Activated B cell treated with CpG ODN at 0.5 μM for 24 hours (primary cell): ENCODE measurements around the gene DYNLT4. TPM values are rescaled to one million over a fixed set of nuclear protein-coding genes. Genes with fewer than 3 reads are reported as not detected.

Experiments used
- ATAC-seq: fragments of 200-7000 bp; cut with Tn5 transposase; one replicate; pipeline ENCODE4 v1.10.0; 2021; ENCODE audit warnings: low read depth, mild to moderate bottlenecking, moderate library complexity
- CTCF ChIA-PET: fragments of 350-600 bp; sonication (Branson Sonifier 250); formaldehyde crosslinking; loops from one replicate; lab custom pipeline; 2021; ENCODE audit warnings: antibody characterized with exemption; lab: Charles Lee
- POLR2A ChIA-PET: fragments of 350-600 bp; sonication (Branson Sonifier 250); formaldehyde crosslinking; loops from one replicate; lab custom pipeline; 2021; ENCODE audit warnings: antibody characterized with exemption; lab: Charles Lee
- DNase-seq: peaks from one replicate; pipeline ENCODE4 v3.0.0; 2022
- H3K27ac Mint-ChIP-seq: one replicate; pipeline ENCODE4 v1.8.0; 2020; ENCODE audit warnings: mixed read lengths
- H3K27me3 Mint-ChIP-seq: one replicate; pipeline ENCODE4 v1.8.0; 2021; ENCODE audit warnings: mixed read lengths
- H3K36me3 Mint-ChIP-seq: one replicate; pipeline ENCODE4 v1.8.0; 2021; ENCODE audit warnings: low read depth, mixed read lengths
- H3K4me1 Mint-ChIP-seq: one replicate; pipeline ENCODE4 v1.8.0; 2021; ENCODE audit warnings: mixed read lengths
- H3K4me3 Mint-ChIP-seq: one replicate; pipeline ENCODE4 v1.8.0; 2020; ENCODE audit warnings: mild to moderate bottlenecking, mixed read lengths
- H3K9me3 Mint-ChIP-seq: one replicate; pipeline ENCODE4 v1.8.0; 2020; ENCODE audit warnings: mixed read lengths
- CTCF ChIP-seq: fragments of 200-600 bp; IDR thresholded peaks from one replicate; pipeline ENCODE4 v1.8.0; 2022; ENCODE audit warnings: antibody characterized with exemption, mild to moderate bottlenecking
- intact Hi-C: fragments of 100-400 bp; cut with micrococcal nuclease; formaldehyde crosslinking; loops from one replicate; pipeline ENCODE4 v1.15.1; 2024
- total RNA-seq: library from RNA; stranded (reverse); gene quantifications from 2 replicates; pipeline ENCODE4 v1.2.3, GENCODE V29; 2022

DYNLT4 gene
- total RNA-seq, 1 donor from 2014 or later = not detected

GRCh38 chr1:44834328-44834727, 27.2 kb upstream of the DYNLT4 start:
- peak overlapping the region; percentile 33 for H3K27ac Mint-ChIP-seq
- peaks cover 13% of the 10 kb centered on the region for H3K4me1 Mint-ChIP-seq
- no peaks in the 10 kb centered on the region for H3K9me3 Mint-ChIP-seq
- no peaks in the 10 kb centered on the region for H3K27me3 Mint-ChIP-seq
- H3K36me3 Mint-ChIP-seq = no peaks in the 10 kb centered on the region
- DNase-seq (no peak), ATAC-seq (no peak)
- ChIA-PET POLR2A (interaction anchor here (0.7 kb wide), 1 partner anchor 9 kb away, joined by 8 read pairs; no protein-coding TSS in a partner anchor), CTCF (interaction anchor here (1.4 to 2.6 kb wide), 2 partner anchors 41 to 46 kb away, joined by 3 to 7 read pairs; partner anchors contain the start of gene BEST4)
- no peak overlapping the region for H3K4me3 Mint-ChIP-seq
- intact Hi-C loops = no loop called here
- no peak for TF ChIP-seq CTCF

GRCh38 chr1:44832056-44832705, 25.0 kb upstream of the DYNLT4 start:
- ChIA-PET CTCF (no interaction called here), POLR2A (interaction anchor here (0.6 to 1.3 kb wide), 2 partner anchors 10 to 23 kb away, joined by 5 to 6 read pairs; no protein-coding TSS in a partner anchor)
- Mint-ChIP-seq H3K27ac (no peak overlapping the region), H3K4me1 (peaks cover 13% of the 10 kb centered on the region), H3K27me3 (no peaks in the 10 kb centered on the region), H3K36me3 (no peaks in the 10 kb centered on the region), H3K9me3 (no peaks in the 10 kb centered on the region), H3K4me3 (no peak overlapping the region)
- ATAC-seq (no peak), DNase-seq (no peak)
- no peak for TF ChIP-seq CTCF
- intact Hi-C loops = no loop called here

GRCh38 chr1:44831516-44831915, 24.4 kb upstream of the DYNLT4 start:
- ChIA-PET CTCF (no interaction called here), POLR2A (interaction anchor here (1.0 kb wide), 1 partner anchor 101 kb away, joined by 3 read pairs; the partner anchor contains the start of gene RNU5D-1)
- no peak for TF ChIP-seq CTCF
- H3K36me3 Mint-ChIP-seq = no peaks in the 10 kb centered on the region
- H3K27ac Mint-ChIP-seq = peak overlapping the region; percentile 4
- H3K4me3 Mint-ChIP-seq = no peak overlapping the region
- intact Hi-C loops = no loop called here
- H3K9me3 Mint-ChIP-seq = no peaks in the 10 kb centered on the region
- ATAC-seq (no peak), DNase-seq (no peak)
- H3K4me1 Mint-ChIP-seq = peaks cover 13% of the 10 kb centered on the region
- H3K27me3 Mint-ChIP-seq = no peaks in the 10 kb centered on the region

- CTCF ChIA-PET = interaction anchor here (1.3 kb wide), 1 partner anchor 44 kb away, joined by 4 read pairs; no protein-coding TSS in a partner anchor
- ATAC-seq (no peak), DNase-seq (no peak)
- Mint-ChIP-seq H3K27me3 (no peaks in the 10 kb centered on the region), H3K27ac (no peak overlapping the region), H3K4me3 (no peak overlapping the region), H3K36me3 (no peaks in the 10 kb centered on the region), H3K9me3 (no peaks in the 10 kb centered on the region), H3K4me1 (peaks cover 10% of the 10 kb centered on the region)
- intact Hi-C loops = no loop called here
- TF ChIP-seq CTCF = no peak
- POLR2A ChIA-PET = interaction anchor here (0.6 to 2.0 kb wide), 3 partner anchors 11 to 104 kb away, joined by 3 to 16 read pairs (median 3); partner anchors contain the start of gene RNU5D-1
Observed at GRCh38 chr1:44830900-44831304, 23.8 kb upstream of the DYNLT4 start.
